WTC11 (cell line): Measurements from ENCODE around the gene ITGAX. TPM values are rescaled to one million over a fixed set of nuclear protein-coding genes. Genes with fewer than 3 reads are reported as not detected.

Experiments
- ATAC-seq: fragments of 200-7000 bp; cut with Tn5 transposase; 2 replicates; pipeline ENCODE4 v1.10.0; 2021; ENCODE audit warnings: mild to moderate bottlenecking, moderate library complexity
- CTCF ChIA-PET: fragments of 300-600 bp; sonication (Branson Sonifier 250); formaldehyde crosslinking; loops from one replicate; lab custom pipeline; 2021; ENCODE audit warnings: antibody characterized with exemption; lab: Charles Lee
- POLR2A ChIA-PET: fragments of 350-600 bp; sonication (Branson Sonifier 250); formaldehyde crosslinking; loops from one replicate; lab custom pipeline; 2021; ENCODE audit warnings: antibody characterized with exemption; lab: Charles Lee
- DNase-seq: peaks from one replicate; pipeline ENCODE4 v3.0.0; 2021; ENCODE audit warnings: low spot score
- H3K27ac Mint-ChIP-seq: 2 replicates; pipeline ENCODE4 v1.8.0; 2021; ENCODE audit warnings: mixed read lengths
- H3K27me3 Mint-ChIP-seq: 2 replicates; pipeline ENCODE4 v1.8.0; 2021; ENCODE audit warnings: low read depth, mild to moderate bottlenecking, moderate library complexity, mixed read lengths
- H3K36me3 Mint-ChIP-seq: 2 replicates; pipeline ENCODE4 v1.8.0; 2021; ENCODE audit warnings: mixed read lengths
- H3K4me1 Mint-ChIP-seq: 2 replicates; pipeline ENCODE4 v1.8.0; 2022; ENCODE audit warnings: mixed read lengths
- H3K4me3 Mint-ChIP-seq: 2 replicates; pipeline ENCODE4 v1.8.0; 2021; ENCODE audit warnings: mild to moderate bottlenecking, moderate library complexity, mixed read lengths
- H3K9me3 Mint-ChIP-seq: 2 replicates; pipeline ENCODE4 v1.8.0; 2021; ENCODE audit warnings: mixed read lengths
- ATF6 ChIP-seq: sonication (generic); formaldehyde crosslinking; IDR thresholded peaks from 2 replicates; pipeline ENCODE4 v1.8.1; 2023; ENCODE audit warnings: mild to moderate bottlenecking, missing genetic modification reagents
- E2F1 ChIP-seq: sonication (generic); formaldehyde crosslinking; IDR thresholded peaks from 2 replicates; pipeline ENCODE4 v1.8.0; 2022; ENCODE audit warnings: mild to moderate bottlenecking, missing genetic modification reagents
- IRF2 ChIP-seq: sonication (generic); formaldehyde crosslinking; IDR thresholded peaks from 2 replicates; pipeline ENCODE4 v1.8.0; 2022; ENCODE audit warnings: low read depth, missing genetic modification reagents, borderline replicate concordance
- NFATC4 ChIP-seq: fragments of 250-450 bp; sonication (Bioruptor Pico); IDR thresholded peaks from 2 replicates; pipeline ENCODE4 v1.9.0; 2021; ENCODE audit warnings: mild to moderate bottlenecking
- NR3C1 ChIP-seq: sonication (generic); formaldehyde crosslinking; conservative IDR thresholded peaks from 2 replicates; pipeline ENCODE4 v1.8.1; 2023; ENCODE audit warnings: low read depth, mild to moderate bottlenecking, missing genetic modification reagents
- SOX15 ChIP-seq: fragments of 250-450 bp; sonication (Bioruptor Pico); IDR thresholded peaks from 2 replicates; pipeline ENCODE4 v1.9.0; 2021; ENCODE audit warnings: mild to moderate bottlenecking
- STAT6 ChIP-seq: sonication (generic); formaldehyde crosslinking; conservative IDR thresholded peaks from 2 replicates; pipeline ENCODE4 v1.8.1; 2023; ENCODE audit warnings: mild to moderate bottlenecking, low read depth, missing genetic modification reagents, moderate library complexity
- ZBTB43 ChIP-seq: sonication (generic); formaldehyde crosslinking; IDR thresholded peaks from 2 replicates; pipeline ENCODE4 v1.8.1; 2023; ENCODE audit warnings: mild to moderate bottlenecking, missing genetic modification reagents
- ZNF121 ChIP-seq: sonication (generic); formaldehyde crosslinking; IDR thresholded peaks from 2 replicates; pipeline ENCODE4 v1.8.0; 2023; ENCODE audit warnings: missing genetic modification reagents
- ZNF263 ChIP-seq: sonication (generic); formaldehyde crosslinking; IDR thresholded peaks from 2 replicates; pipeline ENCODE4 v1.8.1; 2022; ENCODE audit warnings: low read depth, mild to moderate bottlenecking, moderate library complexity, missing genetic modification reagents
- ZNF396 ChIP-seq: fragments of 250-450 bp; sonication (Bioruptor Pico); IDR thresholded peaks from 2 replicates; pipeline ENCODE4 v1.8.0; 2021; ENCODE audit warnings: mild to moderate bottlenecking, moderate library complexity, borderline replicate concordance
- ZNF425 ChIP-seq: fragments of 250-450 bp; sonication (Bioruptor Pico); conservative IDR thresholded peaks from 2 replicates; pipeline ENCODE4 v1.9.0; 2021; ENCODE audit warnings: mild to moderate bottlenecking
- total RNA-seq: library from RNA; stranded (reverse); gene quantifications from 3 replicates; pipeline ENCODE4 v1.2.3, GENCODE V29; 2021
- TF ChIP-seq, protein P1 (sequence below): sonication (generic); formaldehyde crosslinking; IDR thresholded peaks from 2 replicates; pipeline ENCODE4 v1.8.0; 2023; ENCODE audit warnings: mild to moderate bottlenecking, missing genetic modification reagents

Gene ITGAX
- total RNA-seq, 1 experiment from 2014 or later, result 0.33 TPM

DNA sequence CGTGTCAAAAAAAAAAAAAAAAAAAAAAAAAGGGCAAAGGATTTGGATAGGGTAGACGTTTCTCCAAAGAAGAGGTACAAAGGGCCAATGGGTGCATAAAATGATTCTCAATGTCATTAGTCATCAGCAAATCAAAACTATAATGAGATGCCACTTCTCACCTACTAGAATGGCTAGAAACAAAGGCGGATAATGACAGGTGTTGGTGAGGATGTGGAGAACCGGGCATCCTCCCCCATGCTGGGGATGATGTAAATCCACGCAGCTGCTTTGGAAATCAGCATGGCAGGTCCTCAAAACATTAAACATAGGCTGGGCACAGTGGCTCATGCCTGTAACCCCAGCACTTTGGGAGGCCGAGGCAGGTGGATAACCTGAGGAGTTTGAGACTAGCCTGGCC lies 9.4 kb downstream of the ITGAX start:
- no peak overlapping the region for H3K4me3 Mint-ChIP-seq

GRCh38 chr16:31365131-31365865 lies 10.3 kb downstream of the ITGAX start:
- DNase-seq (no peak), ATAC-seq (no peak)
- no peaks in the 10 kb centered on the region for H3K36me3 Mint-ChIP-seq
- ChIA-PET POLR2A (no interaction called here), CTCF (interaction anchor here (1.3 kb wide), 1 partner anchor 17 kb away, joined by 4 read pairs; no protein-coding TSS in a partner anchor)
- TF ChIP-seq NFATC4 (CRISPR knock-in tag) (no peak), IRF2 (CRISPR knock-in tag) (no peak), ATF6 (no peak), ZNF425 (no peak), ZNF263 (no peak)
- H3K27me3 Mint-ChIP-seq, result peaks cover 4% of the 10 kb centered on the region; the same call in 1 of the 2 replicates
- H3K4me1 Mint-ChIP-seq, result no peaks in the 10 kb centered on the region
- H3K27ac Mint-ChIP-seq, result no peak overlapping the region
- peaks cover 5% of the 10 kb centered on the region for H3K9me3 Mint-ChIP-seq
- H3K4me3 Mint-ChIP-seq, result no peak overlapping the region

More for the DNA sequence above, 9.4 kb downstream of the ITGAX start:
- no peak for ATAC-seq
- no peak for TF ChIP-seq ZNF396 (CRISPR knock-in tag)
- TF ChIP-seq NR3C1 (CRISPR knock-in tag), result no peak
- no peak for TF ChIP-seq ZBTB43 (CRISPR knock-in tag)
- TF ChIP-seq, all 79 proteins: peak for 0
- ChIA-PET POLR2A (no interaction called here), CTCF (interaction anchor here (0.6 to 1.3 kb wide), 2 partner anchors 18 to 162 kb away, joined by 4 to 5 read pairs; no protein-coding TSS in a partner anchor)
- Mint-ChIP-seq H3K27ac (no peak overlapping the region), H3K27me3 (peaks cover 4% of the 10 kb centered on the region; the same call in 1 of the 2 replicates), H3K4me1 (no peaks in the 10 kb centered on the region), H3K9me3 (peaks cover 5% of the 10 kb centered on the region), H3K36me3 (no peaks in the 10 kb centered on the region)
- DNase-seq, result no peak

DNA sequence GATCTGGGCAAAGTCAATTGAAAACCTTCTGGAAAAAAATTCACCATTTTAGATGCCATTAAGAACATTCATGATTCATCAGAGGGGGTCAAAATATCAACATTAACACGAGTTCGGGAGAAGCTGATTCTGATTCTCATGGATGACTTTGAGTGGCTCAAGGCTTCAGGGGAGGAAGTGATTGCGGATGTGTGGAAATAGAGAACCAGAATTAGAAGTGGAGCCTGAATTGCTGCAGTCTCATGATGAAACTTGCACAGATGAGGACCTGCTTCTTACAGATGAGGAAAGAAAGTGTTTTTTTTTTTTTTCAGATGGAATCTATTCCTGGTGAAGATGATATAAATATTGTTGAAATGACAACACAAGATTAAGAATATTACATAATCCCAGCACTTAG lies 12.9 kb downstream of the ITGAX start:
- Mint-ChIP-seq H3K27me3 (peaks cover 8% of the 10 kb centered on the region; the same call in 1 of the 2 replicates), H3K27ac (no peak overlapping the region), H3K4me3 (no peak overlapping the region), H3K4me1 (no peaks in the 10 kb centered on the region), H3K36me3 (no peaks in the 10 kb centered on the region), H3K9me3 (peaks cover 10% of the 10 kb centered on the region)
- no peak for TF ChIP-seq SOX15 (CRISPR knock-in tag)
- TF ChIP-seq, protein P1, sequence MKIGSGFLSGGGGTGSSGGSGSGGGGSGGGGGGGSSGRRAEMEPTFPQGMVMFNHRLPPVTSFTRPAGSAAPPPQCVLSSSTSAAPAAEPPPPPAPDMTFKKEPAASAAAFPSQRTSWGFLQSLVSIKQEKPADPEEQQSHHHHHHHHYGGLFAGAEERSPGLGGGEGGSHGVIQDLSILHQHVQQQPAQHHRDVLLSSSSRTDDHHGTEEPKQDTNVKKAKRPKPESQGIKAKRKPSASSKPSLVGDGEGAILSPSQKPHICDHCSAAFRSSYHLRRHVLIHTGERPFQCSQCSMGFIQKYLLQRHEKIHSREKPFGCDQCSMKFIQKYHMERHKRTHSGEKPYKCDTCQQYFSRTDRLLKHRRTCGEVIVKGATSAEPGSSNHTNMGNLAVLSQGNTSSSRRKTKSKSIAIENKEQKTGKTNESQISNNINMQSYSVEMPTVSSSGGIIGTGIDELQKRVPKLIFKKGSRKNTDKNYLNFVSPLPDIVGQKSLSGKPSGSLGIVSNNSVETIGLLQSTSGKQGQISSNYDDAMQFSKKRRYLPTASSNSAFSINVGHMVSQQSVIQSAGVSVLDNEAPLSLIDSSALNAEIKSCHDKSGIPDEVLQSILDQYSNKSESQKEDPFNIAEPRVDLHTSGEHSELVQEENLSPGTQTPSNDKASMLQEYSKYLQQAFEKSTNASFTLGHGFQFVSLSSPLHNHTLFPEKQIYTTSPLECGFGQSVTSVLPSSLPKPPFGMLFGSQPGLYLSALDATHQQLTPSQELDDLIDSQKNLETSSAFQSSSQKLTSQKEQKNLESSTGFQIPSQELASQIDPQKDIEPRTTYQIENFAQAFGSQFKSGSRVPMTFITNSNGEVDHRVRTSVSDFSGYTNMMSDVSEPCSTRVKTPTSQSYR (CRISPR knock-in tag), result no peak
- TF ChIP-seq ZNF121 (CRISPR knock-in tag), result no peak
- no peak for TF ChIP-seq STAT6 (CRISPR knock-in tag)
- TF ChIP-seq E2F1 (CRISPR knock-in tag), result no peak
- no peak for DNase-seq
- CTCF ChIA-PET, result interaction anchor here (1.1 to 1.5 kb wide), 2 partner anchors 15 to 88 kb away, joined by 3 to 4 read pairs; no protein-coding TSS in a partner anchor
- ATAC-seq, result no peak
- POLR2A ChIA-PET, result no interaction called here
